GM18867 (cell line): Measurements from ENCODE around the gene CUZD1.

Source experiments
- ATAC-seq: cut with Tn5 transposase; IDR thresholded peaks from one replicate; pipeline ENCODE4 v1.9.1; 2021; ENCODE audit warnings: mild to moderate bottlenecking, moderate library complexity; ENCODE audit not compliant: unreplicated experiment

CUZD1 gene

DNA sequence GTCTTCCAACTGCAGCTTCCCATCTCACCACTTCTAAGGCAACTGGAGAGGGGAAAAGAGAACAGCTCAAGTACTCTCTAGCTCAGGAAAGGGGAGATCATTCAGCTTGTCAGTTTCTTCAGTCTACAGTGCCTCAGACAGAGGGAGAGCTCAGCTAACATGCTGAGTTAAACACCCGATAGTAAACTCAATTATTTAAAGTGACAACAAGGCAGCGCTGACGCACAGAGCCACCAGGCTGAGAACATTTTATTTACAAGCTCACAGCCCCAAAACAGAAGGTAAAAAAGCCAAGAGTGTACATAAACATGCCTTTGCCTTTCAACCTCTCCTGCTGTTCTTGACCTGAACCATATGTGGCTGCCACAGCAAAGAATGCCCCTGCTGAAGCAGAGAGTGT is 10.1 kb upstream of the CUZD1 start:
- no peak for ATAC-seq

GRCh38 chr10:122854648-122855047 is 9.0 kb upstream of the CUZD1 start:
- ATAC-seq = no peak

DNA sequence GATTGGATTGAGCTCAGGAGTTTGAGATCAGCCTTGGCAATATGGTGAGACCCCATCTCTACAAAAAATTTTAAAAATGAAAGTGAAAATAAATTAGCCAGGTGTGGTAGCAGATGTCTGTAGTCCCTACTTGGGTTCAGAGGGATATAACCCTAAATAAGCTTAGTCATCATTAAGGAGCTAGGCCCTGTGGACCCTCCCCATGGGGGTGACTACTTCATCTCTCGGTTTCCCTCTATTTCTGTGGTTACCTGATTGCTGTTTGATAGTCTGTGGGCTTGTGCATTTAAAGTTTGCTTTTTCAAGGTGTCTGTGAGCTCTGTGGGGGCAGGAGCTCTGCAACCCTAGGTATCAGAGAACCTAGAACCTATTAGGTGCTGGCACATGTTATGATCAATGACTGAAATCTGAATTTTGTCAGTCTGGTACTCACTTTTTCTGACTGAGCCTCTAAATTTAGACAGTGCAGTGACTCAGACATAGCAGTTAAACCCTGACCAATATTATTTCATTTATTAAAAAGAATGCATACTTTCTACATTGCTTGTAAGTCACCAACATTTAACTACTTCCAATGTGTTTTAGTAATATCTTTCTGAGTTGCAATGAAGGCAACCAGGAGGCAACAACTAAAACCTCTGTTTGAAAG is 8.1 kb upstream of the CUZD1 start:
- ATAC-seq = no peak

DNA sequence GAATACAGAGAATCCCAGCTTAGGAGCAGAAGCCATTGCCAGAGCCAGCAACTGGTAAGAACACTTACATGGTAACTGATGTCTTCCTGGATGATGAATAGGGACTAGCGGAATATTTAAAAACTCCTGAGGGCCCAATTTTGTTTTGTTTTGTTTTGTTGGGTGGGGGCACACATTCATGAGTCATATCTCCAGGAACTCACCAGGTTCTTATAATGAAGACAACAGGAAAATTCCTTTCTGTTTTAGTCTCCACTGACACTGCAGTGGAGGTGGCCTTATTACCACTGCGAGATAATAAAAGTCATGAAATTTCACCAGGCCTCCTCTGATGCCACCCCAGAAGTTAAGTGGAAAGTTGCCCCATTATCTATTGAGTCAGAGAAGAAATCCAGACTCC is 6.6 kb upstream of the CUZD1 start:
- ATAC-seq = no peak

GRCh38 chr10:122850705-122851640 is 5.3 kb upstream of the CUZD1 start:
- ATAC-seq = no peak

DNA sequence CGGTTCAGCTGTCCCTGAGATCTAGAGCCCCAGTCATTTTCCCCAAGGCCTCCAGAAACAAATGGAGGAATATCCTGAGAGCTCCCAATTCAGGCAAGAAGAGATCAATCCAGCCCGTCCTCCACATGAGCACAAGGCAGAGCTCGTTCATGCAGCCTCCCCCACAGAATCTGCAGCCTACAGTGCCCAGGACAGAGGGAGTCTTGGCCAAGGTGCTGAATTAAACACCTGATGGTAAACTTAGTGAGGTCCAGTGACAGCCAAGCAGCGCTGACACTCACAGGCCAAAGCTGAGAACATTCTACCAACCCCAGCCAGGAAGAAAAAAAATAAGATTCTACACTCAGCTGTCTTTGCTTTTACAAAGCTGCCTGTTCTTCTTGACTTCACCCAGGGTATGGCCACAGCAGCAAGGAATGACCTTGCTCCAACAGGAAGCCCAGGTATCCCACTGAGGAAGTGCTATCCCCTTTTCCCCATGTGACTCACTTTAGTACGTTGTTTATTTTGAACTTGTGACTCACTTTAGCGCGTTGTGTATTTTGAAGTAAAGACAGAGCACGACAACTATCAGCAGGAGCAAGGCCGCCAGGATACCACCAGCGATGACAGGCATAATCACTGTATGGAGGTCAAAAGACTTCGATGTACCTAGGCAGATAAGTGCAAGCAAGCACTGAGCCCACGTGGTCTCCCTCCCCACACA is 4.4 kb upstream of the CUZD1 start:
- ATAC-seq = no peak

GRCh38 chr10:122849090-122849489 is 3.4 kb upstream of the CUZD1 start:
- no peak for ATAC-seq

DNA sequence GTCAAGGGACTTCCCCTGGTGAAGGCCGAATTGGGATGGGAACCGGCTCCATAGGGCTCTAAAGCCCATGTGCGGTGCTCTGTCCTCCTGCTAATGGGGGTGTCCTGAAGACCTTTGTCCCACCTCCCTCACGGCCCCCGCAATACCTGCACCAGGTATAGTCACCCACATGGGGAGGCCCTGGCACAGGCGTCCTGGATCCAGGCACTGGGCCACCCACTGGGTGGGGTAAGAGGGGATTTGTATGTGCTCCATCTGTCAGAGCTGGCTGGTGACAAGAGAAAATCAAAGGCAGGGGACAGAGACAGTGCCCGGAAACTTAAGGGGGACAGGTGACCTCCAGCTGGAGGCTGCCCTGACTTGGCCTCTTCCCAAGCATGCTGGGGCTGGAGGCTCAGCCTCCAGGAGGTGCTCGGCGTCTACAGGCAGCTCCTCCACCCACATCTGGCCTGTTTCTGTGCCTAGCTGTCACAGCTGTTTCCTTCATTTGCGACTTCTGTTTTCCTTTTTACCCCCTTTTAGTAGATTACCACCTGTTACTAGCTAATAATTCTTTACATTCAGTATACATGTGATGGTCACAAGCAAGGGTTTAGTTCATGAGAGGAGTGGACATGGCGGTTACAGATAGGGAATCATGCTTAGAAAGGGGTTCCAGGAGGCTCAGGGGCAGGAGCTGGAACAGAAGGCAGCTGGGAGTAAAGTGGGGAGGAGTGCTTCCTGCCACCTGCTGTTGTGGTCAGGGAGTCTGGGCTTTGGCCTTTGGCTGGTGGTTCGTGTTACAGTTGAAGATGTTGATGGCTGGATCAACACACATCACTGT is 2.3 kb upstream of the CUZD1 start:
- no peak for ATAC-seq

- ATAC-seq = no peak
Measured at GRCh38 chr10:122844146-122844545, 1.5 kb downstream of the CUZD1 start.

DNA sequence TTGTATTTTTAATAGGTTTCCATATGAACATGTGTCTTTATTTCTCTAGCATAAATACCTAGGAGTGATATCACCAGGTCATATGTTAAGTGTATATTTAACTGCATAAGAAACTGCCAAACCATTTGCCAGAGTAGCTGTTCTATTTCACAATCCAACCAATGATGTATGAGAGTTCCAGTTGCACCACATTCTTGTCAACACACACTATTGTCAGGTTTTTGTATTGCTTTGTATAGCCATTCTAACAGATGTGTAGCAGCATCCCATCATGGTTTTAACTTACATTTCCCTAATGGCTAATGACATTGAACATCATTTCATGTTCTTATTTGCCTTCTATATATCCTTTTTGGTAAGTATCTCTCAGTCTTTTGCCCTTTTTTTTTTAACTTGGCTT is 4.1 kb downstream of the CUZD1 start:
- ATAC-seq = no peak

DNA sequence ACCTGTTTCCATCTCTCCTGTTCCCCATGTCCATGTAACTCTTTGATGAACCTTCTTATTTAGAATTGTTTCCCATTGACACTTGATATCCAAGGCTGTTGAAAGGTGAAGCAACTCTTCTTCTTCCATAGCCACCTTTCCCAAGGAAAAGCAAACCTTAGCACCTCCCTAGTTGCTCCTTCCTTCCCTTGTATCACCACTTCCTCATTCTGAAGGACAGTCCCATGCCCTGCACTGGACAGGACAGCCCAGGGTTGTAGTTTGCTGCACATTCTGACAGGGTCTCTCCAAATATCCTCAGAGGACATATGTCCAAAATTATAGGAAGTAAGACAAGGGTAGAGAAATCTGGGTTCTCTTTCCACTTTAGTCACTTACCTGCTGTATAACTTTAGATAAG is 6.2 kb downstream of the CUZD1 start:
- no peak for ATAC-seq

- no peak for ATAC-seq
Measured at GRCh38 chr10:122838880-122839279, 6.8 kb downstream of the CUZD1 start.

DNA sequence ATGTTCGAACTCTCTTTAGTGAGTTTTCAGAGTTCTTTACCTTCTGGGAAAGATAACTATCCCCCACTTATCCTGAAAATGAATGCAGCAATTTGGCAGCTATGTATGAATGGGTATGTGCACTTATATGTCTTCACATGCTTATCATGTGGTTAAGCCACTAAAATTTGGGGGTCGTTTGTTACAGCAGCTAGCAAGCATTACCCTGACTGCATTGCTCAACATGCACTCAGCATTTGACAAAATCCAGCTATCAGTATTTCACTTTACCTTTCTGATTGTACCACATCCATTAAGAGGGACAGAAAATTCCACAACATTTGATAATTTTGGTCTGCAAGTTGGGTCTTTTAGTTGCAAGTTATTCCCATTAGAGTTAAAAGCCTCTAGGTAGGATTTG is 9.7 kb downstream of the CUZD1 start:
- no peak for ATAC-seq

- no peak for ATAC-seq
Measured at GRCh38 chr10:122830965-122831353, 14.7 kb downstream of the CUZD1 start.

GRCh38 chr10:122830273-122830964 is 15.2 kb downstream of the CUZD1 start:
- no peak for ATAC-seq

DNA sequence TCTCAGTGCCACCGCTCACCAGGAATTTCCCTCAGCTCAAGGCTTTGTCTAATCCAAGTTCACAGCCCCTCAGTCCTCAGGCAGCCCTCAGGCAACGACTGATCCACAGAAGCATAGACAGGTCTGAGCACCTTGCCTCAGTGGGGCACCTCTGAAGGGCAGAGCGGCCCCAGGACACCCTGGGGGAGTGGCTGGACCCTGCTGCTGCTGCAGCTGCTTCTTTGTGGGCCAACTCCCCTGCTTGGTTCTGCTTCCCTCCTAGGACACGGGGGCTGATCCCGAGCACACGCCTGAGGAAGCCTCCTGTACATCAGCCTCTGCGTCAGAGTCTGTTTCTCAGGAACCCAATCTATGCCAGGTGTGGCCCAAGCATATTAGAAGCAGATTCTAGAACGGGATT is 16.2 kb downstream of the CUZD1 start:
- ATAC-seq = no peak

DNA sequence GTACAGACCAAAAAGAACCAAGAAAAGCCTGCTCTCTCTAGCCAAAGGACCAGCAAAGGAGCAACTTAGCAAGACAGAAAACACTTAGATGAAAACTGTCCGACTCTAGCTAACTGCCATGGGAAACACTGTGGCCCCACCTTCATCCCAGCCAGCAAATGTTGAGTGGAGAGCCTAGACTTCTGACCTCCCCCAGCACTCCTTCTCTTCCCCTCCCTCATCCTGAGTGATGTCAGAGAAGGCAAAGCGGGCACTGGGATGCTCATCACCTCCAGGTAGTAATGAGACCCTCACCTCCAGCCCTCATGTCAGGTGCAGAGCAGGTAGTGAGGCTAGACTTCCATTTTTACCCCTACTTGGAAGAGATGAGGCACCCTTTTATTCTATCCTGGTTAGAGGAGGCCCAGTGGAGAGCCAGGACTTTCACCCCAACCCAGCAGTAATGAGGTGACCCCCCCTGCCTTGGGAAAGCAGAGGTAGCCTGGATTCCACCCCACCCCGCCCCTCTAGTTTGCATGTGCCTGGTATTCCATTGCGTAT is 16.9 kb downstream of the CUZD1 start:
- ATAC-seq = no peak

GRCh38 chr10:122827302-122827701 is 18.4 kb downstream of the CUZD1 start:
- no peak for ATAC-seq

DNA sequence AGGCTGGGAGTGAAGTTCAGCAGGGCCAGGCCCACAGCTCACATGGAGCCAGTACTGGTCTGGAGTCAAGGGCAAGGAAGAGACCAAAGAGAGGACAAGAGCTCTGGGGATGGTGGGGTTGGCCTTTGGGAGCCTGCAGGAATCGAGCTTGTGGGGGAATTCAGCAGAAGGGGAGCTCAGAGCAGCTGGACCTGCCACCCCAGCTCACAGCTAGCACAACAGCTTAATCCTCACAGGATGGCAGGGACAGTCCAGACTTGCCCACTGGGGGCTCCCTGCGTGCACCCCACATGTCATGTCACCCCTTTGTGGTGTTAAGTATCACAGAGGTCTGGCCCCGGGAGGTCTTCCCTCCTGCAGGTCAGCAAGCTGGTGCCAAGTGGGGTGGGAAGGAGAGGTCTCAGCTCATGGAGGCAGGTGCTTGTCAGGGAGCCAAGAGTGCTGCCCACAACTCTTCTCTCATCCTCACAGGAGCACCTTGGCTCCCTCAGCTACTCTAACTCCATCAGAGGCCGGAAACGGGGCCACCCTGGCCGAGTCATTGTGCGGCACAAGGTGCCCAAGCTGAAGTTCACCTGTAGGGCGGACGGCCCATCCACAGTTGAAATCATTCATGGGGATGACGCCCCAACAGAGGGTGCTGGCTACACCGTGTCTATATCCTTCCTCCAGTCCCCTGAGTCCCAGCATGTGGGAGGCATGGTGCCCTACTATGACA is 22.5 kb downstream of the CUZD1 start:
- no peak for ATAC-seq
